Ovary (tissue), 9 donors: ENCODE measurements around the gene COX19. TPM values are rescaled to one million over a fixed set of nuclear protein-coding genes. Genes with fewer than 3 reads are reported as not detected.

Source experiments
- DNase-seq, 5 donors: peaks; one replicate each; pipeline ENCODE4 v3.0.0-alpha.2; 2019 to 2020
- H3K27ac ChIP-seq, 2 donors: fragments of 200-600 bp; one replicate each; pipeline versions ENCODE4 v1.5.1 to v1.8.0; 2019 to 2022
- H3K27me3 ChIP-seq: fragments of 200-600 bp; one replicate; pipeline ENCODE4 v1.8.0; 2022
- H3K36me3 ChIP-seq: fragments of 200-600 bp; sonication (generic); one replicate; pipeline ENCODE4 v1.5.1; 2019
- H3K4me1 ChIP-seq: one replicate; pipeline ENCODE4 v1.8.1; 2013; ENCODE audit warnings: mild to moderate bottlenecking, moderate library complexity; ENCODE audit not compliant: insufficient read depth
- H3K4me3 ChIP-seq: fragments of 200-600 bp; sonication (generic); one replicate; pipeline ENCODE4 v1.5.1; 2017
- H3K9me3 ChIP-seq, 2 donors: fragments of 200-600 bp in 1 of 2; sonication (generic) in 1 of 2; one replicate each; pipeline versions ENCODE4 v1.5.1 to v1.8.1; 2013 to 2019; ENCODE audit warnings: mild to moderate bottlenecking in 1 of 2, moderate library complexity in 1 of 2
- EP300 ChIP-seq: sonication (generic); formaldehyde crosslinking; IDR thresholded peaks from one replicate; pipeline ENCODE4 v1.6.1; 2017; ENCODE audit warnings: antibody characterized with exemption
- POLR2A ChIP-seq: fragments of 450-650 bp; IDR thresholded peaks from one replicate; pipeline ENCODE4 v1.6.1; 2017; ENCODE audit warnings: antibody characterized with exemption, mild to moderate bottlenecking, moderate library complexity
- whole genome bisulfite sequencing, 3 donors: extraction: QIAGEN DNeasy Blood & Tissue Kit in 1 of 3; methylation state at CpG; one replicate each; pipeline versions ENCODE4 v1.1.5 to v1.1.7; 2013 to 2017; 5-methylcytosine and 5-hydroxymethylcytosine counted together
- intact Hi-C, 4 donors: fragments of 100-400 bp; cut with DNase I; formaldehyde crosslinking; loops; one replicate each; pipeline versions ENCODE4 v1.11.0 to v1.15.1; 2022 to 2023
- polyA plus RNA-seq, 2 donors: library from polyadenylated mRNA; stranded (reverse); fragments of 200-250 nt in 1 of 2; fragments of 350-450 nt in 1 of 2; fragmentation: Illumina TruSeq in 1 of 2; extraction: RNeasy Lipid Tissue Mini Kit (QIAGEN cat#74804) in 1 of 2; gene quantifications; one replicate each; pipeline ENCODE4 v1.2.3, GENCODE V29; 2013 to 2014
- total RNA-seq, 7 donors: library from RNA; depleted of rRNA in 2 of 7; stranded (reverse); fragments of >200 nt in 2 of 7; fragmentation: NEBNext Ultra II Directional in 3 of 7; extraction: Animal tissue kit (Norgen Biotek cat#: 25700) in 3 of 7; gene quantifications; one replicate each; pipeline versions ENCODE4 v1.1.0 to v1.2.4, GENCODE V29; 2016 to 2023
- TF ChIP-seq, protein P1 (sequence below), 3 donors: fragments of 450-650 bp in 2 of 3; fragments of 200-600 bp in 1 of 3; IDR thresholded peaks; one replicate each; pipeline versions ENCODE4 v1.5.1 to v1.8.0; 2016 to 2022; ENCODE audit warnings: antibody characterized with exemption in 3 of 3, mild to moderate bottlenecking in 1 of 3
- donor health status: DM: no; HTN: no; CAD: no; lungs with moderate emphysema.
- donor health status: DM: no; HTN: no; CAD: no.
- donor health status: Bipolar disorder and iron deficiency.
- donor health status: DM: yes; HTN: yes; CAD: no.
- donor health status: DM: no; HTN: no; CAD: no.
- donor health status: DM: yes; HTN: yes; CAD: no.

COX19 gene
- total and polyA plus RNA-seq, 9 donors, result 6.7 to 15.2 (median 10.3) TPM

DNA sequence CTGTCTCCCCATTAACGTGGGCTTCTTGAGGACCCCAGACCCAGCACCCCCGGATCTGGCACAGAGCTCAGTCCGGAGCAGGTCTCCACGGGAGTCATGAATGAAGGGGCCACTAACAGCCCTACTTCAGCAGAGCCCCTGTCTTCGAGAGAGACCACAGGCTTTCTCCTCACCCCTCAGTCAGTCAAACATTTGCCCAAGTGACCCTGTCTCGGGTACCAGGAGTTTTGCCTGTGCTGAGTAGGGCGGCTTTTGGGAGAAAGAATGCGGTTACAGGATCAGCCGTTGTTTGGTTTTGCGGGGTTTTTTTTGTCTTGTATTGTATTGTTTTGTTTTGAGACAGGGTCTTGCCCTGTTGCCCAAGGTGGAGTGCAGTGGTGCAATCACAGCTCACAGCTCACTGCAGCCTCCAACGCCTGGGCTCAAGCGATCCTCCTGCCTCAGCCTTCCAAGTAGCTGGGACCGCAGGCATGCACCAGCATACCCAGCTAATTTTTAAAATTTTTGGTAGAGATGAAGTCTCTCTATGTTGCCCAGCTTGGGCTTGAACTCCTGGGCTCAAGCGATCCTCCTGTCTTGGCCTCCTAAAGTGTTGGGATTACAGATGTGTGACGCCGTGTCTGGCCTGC is 37.4 kb downstream of the COX19 start:
- H3K9me3 ChIP-seq, result no peaks in the 10 kb centered on the region
- H3K4me1 ChIP-seq, result no peaks in the 10 kb centered on the region
- H3K4me3 ChIP-seq, result no peak overlapping the region
- DNase-seq, result no peak
- no peaks in the 10 kb centered on the region for H3K36me3 ChIP-seq
- H3K27me3 ChIP-seq, result no peaks in the 10 kb centered on the region
- no peak overlapping the region for H3K27ac ChIP-seq
- WGBS, 3 donors, result 84 to 92% (median 89%) methylated on average over 16 of the region's 16 CpGs
- intact Hi-C loops, result no loop called here
- TF ChIP-seq EP300 (no peak), POLR2A (no peak)
- TF ChIP-seq, protein P1, sequence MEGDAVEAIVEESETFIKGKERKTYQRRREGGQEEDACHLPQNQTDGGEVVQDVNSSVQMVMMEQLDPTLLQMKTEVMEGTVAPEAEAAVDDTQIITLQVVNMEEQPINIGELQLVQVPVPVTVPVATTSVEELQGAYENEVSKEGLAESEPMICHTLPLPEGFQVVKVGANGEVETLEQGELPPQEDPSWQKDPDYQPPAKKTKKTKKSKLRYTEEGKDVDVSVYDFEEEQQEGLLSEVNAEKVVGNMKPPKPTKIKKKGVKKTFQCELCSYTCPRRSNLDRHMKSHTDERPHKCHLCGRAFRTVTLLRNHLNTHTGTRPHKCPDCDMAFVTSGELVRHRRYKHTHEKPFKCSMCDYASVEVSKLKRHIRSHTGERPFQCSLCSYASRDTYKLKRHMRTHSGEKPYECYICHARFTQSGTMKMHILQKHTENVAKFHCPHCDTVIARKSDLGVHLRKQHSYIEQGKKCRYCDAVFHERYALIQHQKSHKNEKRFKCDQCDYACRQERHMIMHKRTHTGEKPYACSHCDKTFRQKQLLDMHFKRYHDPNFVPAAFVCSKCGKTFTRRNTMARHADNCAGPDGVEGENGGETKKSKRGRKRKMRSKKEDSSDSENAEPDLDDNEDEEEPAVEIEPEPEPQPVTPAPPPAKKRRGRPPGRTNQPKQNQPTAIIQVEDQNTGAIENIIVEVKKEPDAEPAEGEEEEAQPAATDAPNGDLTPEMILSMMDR (IDR thresholded peaks at IDR 0.05), result no peak

- H3K4me1 ChIP-seq, result no peaks in the 10 kb centered on the region
- TF ChIP-seq, protein P1 (IDR thresholded peaks at IDR 0.05), result no peak
- TF ChIP-seq EP300 (no peak), POLR2A (no peak)
- WGBS, 3 donors, result 72 to 77% (median 76%) methylated on average over 17 to 22 of the region's 22 CpGs
- no peaks in the 10 kb centered on the region for H3K27me3 ChIP-seq
- no peaks in the 10 kb centered on the region for H3K36me3 ChIP-seq
- H3K27ac ChIP-seq, result no peak overlapping the region
- H3K9me3 ChIP-seq, result no peaks in the 10 kb centered on the region
- DNase-seq, result no peak
- H3K4me3 ChIP-seq, result no peak overlapping the region
- intact Hi-C loops, result no loop called here
Measured at GRCh38 chr7:936386-937054, 38.8 kb downstream of the COX19 start.

GRCh38 chr7:935874-936385 is 39.4 kb downstream of the COX19 start:
- no peak overlapping the region for H3K27ac ChIP-seq
- WGBS, 3 donors, result 88 to 93% (median 89%) methylated on average over 28 of the region's 28 CpGs
- TF ChIP-seq EP300 (no peak), POLR2A (no peak)
- TF ChIP-seq, protein P1 (IDR thresholded peaks at IDR 0.05), result no peak

DNA sequence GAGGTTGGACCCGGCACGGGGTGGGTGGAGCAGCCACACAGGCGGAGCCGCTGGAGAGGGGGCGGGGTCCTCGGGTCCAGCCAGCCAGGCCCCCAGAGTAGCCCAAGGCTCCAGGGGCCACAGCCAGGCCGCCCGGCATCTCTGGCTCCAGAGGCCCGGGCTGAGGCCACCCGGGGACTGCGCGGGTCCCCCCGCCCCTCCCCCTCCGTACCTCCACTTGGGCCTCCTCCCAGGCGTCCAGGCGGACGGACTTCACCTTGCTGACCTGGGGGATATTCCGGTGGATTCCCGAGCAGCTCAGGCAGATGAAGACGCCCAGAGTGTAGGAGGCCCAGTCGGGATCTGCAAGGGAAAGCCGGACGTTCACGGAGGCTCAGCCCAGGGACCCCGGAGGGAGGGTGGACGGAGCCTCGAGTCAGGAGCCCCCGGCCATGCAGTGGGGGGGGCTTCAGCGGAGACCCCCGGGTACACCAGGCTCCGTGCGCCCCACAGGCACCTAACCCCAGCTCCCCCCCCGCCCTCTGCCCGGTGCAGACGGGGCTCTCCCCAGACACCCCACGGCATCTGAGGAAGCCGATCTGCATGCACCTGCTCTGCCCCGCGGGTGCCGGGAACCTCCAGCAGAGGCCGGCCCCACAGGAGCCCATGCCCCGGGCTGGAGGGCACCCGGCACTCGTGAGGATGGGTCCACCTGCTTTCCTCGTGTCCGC is 40.0 kb downstream of the COX19 start:
- Histone ChIP-seq H3K36me3 (no peaks in the 10 kb centered on the region), H3K4me1 (no peaks in the 10 kb centered on the region), H3K27me3 (no peaks in the 10 kb centered on the region), H3K4me3 (no peak overlapping the region), H3K9me3 (no peaks in the 10 kb centered on the region), H3K27ac (no peak overlapping the region)
- 56 to 63% (median 57%) methylated on average over 38 to 46 of the region's 46 CpGs for WGBS, 3 donors
- TF ChIP-seq EP300, result no peak
- no peak for TF ChIP-seq POLR2A
- TF ChIP-seq, protein P1 (IDR thresholded peaks at IDR 0.05), result no peak
- intact Hi-C loops, result no loop called here
- no peak for DNase-seq

More at GRCh38 chr7:935874-936385, 39.4 kb downstream of the COX19 start:
- no peak overlapping the region for H3K4me3 ChIP-seq
- no peaks in the 10 kb centered on the region for H3K36me3 ChIP-seq
- intact Hi-C loops, result no loop called here
- no peaks in the 10 kb centered on the region for H3K4me1 ChIP-seq
- no peak for DNase-seq
- H3K9me3 ChIP-seq, result no peaks in the 10 kb centered on the region
- no peaks in the 10 kb centered on the region for H3K27me3 ChIP-seq
